Right forelimb (tissue), 1 donor: ENCODE data around the gene WDR93.
A peak's percentile ranks its signal among the peaks of the same experiment; 100 is the strongest.

ENCODE experiments used
- DNase-seq: peaks from one replicate; pipeline ENCODE4 v3.0.0-alpha.2; 2018

The WDR93 gene

GRCh38 chr15:89690276-89691218, at the start of gene WDR93, which contains the start of gene PEX11A:
TSS of gene WDR93 (plus strand) at chr15:89690811. CDS start at chr15:89701747, 10,936 bp downstream.
TSS of gene PEX11A (minus strand) at chr15:89690754. CDS start at chr15:89690632, 122 bp downstream.
- DNase-seq = peak; percentile 84

- no peak for DNase-seq
These were observed 49.6 kb upstream of the WDR93 start for GRCh38 chr15:89641053-89641452.

GRCh38 chr15:89642106-89642505, 48.5 kb upstream of the WDR93 start:
- DNase-seq = no peak

- DNase-seq = no peak
These were observed 44.9 kb upstream of the WDR93 start for GRCh38 chr15:89645680-89646079.

GRCh38 chr15:89646416-89647141, 44.0 kb upstream of the WDR93 start:
- DNase-seq = no peak

GRCh38 chr15:89647191-89647851, 43.3 kb upstream of the WDR93 start:
- DNase-seq = peak; percentile 85

GRCh38 chr15:89648106-89649012, 42.3 kb upstream of the WDR93 start:
- no peak for DNase-seq

GRCh38 chr15:89649013-89649625, 41.5 kb upstream of the WDR93 start:
- no peak for DNase-seq

GRCh38 chr15:89649716-89650115, 40.9 kb upstream of the WDR93 start:
- DNase-seq = no peak

GRCh38 chr15:89652131-89652530, 38.5 kb upstream of the WDR93 start:
- no peak for DNase-seq

- no peak for DNase-seq
These were observed 37.9 kb upstream of the WDR93 start for GRCh38 chr15:89652666-89653065.

- no peak for DNase-seq
These were observed 37.0 kb upstream of the WDR93 start for GRCh38 chr15:89653578-89653977.

GRCh38 chr15:89654301-89654761, 36.3 kb upstream of the WDR93 start:
- DNase-seq = no peak

- peak; percentile 89 for DNase-seq
These were observed 35.5 kb upstream of the WDR93 start, which contains the start of gene KIF7 for GRCh38 chr15:89654847-89655805. TSS of gene KIF7 (minus strand) at chr15:89655467. CDS start at chr15:89652930, 2,537 bp downstream.

- DNase-seq = no peak
These were observed 34.3 kb upstream of the WDR93 start for GRCh38 chr15:89656116-89656815.

- DNase-seq = no peak
These were observed 32.9 kb upstream of the WDR93 start for GRCh38 chr15:89657686-89658200.

- DNase-seq = no peak
These were observed 31.3 kb upstream of the WDR93 start for GRCh38 chr15:89659295-89659694.

GRCh38 chr15:89660556-89660955, 30.1 kb upstream of the WDR93 start:
- no peak for DNase-seq
